A673 (cell line): ENCODE measurements around the gene THRSP.
"Not testable (repeated sequence)": the region's sequence is repeated elsewhere in the genome, so short reads cannot be mapped to it uniquely, and the experiment has no call there.

Experiments
- EZH2 ChIP-seq: fragments of 200-600 bp; sonication (generic); IDR thresholded peaks from 2 replicates; pipeline ENCODE4 v1.6.1; 2017; ENCODE audit warnings: borderline replicate concordance, low read depth, mild to moderate bottlenecking, mixed read lengths, antibody characterized with exemption, low read length; ENCODE audit not compliant: poor library complexity, severe bottlenecking
- TF ChIP-seq, protein P1 (sequence below): fragments of 300-800, 200-600 bp; sonication (generic); conservative IDR thresholded peaks from 2 replicates; pipeline ENCODE4 v1.5.1; 2017; ENCODE audit warnings: low read depth, mild to moderate bottlenecking, antibody characterized with exemption, low read length, moderate library complexity, mixed read lengths

DNA sequence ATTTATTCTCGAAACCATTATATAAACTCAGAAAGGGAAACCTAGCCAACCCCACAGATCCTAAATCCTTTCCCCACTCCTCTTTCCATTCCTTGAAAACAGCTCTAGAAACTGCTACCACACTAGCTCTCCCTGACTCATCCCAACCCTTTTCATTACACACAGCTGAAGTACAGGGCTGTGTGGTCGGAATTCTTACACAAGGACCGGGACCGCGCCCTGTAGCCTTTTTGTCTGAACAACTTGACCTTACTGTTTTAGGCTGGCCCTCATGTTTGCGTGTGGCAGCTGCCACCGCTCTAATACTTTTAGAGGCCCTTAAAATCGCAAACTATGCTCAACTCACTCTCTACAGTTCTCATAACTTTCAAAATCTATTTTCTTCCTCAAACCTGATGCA, 20.8 kb downstream of the THRSP start:
- not testable (repeated sequence) for TF ChIP-seq EZH2
- TF ChIP-seq, protein P1, sequence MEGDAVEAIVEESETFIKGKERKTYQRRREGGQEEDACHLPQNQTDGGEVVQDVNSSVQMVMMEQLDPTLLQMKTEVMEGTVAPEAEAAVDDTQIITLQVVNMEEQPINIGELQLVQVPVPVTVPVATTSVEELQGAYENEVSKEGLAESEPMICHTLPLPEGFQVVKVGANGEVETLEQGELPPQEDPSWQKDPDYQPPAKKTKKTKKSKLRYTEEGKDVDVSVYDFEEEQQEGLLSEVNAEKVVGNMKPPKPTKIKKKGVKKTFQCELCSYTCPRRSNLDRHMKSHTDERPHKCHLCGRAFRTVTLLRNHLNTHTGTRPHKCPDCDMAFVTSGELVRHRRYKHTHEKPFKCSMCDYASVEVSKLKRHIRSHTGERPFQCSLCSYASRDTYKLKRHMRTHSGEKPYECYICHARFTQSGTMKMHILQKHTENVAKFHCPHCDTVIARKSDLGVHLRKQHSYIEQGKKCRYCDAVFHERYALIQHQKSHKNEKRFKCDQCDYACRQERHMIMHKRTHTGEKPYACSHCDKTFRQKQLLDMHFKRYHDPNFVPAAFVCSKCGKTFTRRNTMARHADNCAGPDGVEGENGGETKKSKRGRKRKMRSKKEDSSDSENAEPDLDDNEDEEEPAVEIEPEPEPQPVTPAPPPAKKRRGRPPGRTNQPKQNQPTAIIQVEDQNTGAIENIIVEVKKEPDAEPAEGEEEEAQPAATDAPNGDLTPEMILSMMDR = not testable (repeated sequence)
